ENCODE results near the gene SKA2.

DNA sequence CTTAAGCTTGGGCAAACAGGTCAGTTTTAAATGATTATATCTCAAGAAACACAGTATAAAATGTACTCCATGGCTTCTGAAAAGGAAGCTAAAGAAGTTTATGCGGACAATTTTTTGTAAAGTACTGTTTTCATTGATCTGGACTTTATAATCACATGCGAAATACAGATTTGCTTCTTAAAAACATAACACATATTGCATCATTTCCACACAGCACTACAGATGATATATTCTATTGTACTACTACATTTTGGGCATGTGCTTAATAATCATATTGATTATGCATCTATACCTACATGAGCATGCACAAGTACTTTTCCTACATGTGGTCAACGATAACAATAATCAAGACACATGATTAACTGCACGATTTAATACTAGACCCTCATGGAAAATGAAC is 70.8 kb downstream of the SKA2 start:
- TF ChIP-seq, protein P1, sequence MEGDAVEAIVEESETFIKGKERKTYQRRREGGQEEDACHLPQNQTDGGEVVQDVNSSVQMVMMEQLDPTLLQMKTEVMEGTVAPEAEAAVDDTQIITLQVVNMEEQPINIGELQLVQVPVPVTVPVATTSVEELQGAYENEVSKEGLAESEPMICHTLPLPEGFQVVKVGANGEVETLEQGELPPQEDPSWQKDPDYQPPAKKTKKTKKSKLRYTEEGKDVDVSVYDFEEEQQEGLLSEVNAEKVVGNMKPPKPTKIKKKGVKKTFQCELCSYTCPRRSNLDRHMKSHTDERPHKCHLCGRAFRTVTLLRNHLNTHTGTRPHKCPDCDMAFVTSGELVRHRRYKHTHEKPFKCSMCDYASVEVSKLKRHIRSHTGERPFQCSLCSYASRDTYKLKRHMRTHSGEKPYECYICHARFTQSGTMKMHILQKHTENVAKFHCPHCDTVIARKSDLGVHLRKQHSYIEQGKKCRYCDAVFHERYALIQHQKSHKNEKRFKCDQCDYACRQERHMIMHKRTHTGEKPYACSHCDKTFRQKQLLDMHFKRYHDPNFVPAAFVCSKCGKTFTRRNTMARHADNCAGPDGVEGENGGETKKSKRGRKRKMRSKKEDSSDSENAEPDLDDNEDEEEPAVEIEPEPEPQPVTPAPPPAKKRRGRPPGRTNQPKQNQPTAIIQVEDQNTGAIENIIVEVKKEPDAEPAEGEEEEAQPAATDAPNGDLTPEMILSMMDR (IDR thresholded peaks at IDR 0.05), result no peak
- no peak for TF ChIP-seq EZH2 (IDR thresholded peaks at IDR 0.05; ENCODE audit: borderline replicate concordance, insufficient read depth, low read depth, low read length, poor library complexity, severe bottlenecking)
